Measurements from ENCODE around the gene KREMEN1.
A peak's percentile ranks its signal among the peaks of the same experiment; 100 is the strongest.

KREMEN1 gene

DNA sequence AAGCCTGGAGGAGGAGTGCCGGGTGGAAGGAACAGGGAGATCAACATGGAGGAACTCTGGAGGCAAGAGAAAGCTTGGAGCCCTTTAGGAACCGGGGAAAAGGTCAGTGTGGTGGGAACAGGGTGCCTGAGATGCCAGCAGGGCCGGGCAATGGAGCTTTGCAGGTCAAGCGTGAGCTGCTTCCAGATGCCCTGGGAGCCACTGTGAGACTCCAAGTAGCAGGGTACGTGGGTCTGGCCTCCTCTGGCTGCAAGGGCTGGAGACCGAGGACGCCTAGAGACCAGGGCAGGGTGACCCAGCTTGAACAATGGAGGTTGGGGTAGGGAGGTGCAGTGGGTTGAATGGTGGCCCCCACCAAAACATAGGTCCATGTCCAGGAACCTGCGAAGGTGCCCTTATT is 117.2 kb downstream of the KREMEN1 start:
- DNase-seq (ENCODE audit: low read depth), result no peak

DNA sequence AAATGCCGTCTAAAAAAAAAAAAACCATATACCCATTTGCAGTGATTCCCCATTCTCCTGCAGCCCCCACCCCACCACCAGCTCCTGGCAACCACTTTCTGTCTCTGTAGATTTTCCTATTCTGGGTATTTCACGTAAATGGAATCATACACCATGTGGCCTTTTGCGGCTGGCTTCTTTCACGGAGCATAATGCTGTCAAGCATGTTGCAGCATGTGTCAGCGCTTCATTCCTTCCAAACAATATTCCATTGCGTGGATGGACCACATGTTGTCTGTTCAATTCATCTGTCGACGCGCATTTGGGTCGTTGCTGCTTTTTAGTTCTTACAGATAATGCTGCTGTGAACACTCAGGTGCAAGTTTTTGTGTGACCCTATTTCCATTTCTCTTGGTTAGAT is 118.1 kb downstream of the KREMEN1 start:
- DNase-seq (ENCODE audit: low read depth), result no peak

DNA sequence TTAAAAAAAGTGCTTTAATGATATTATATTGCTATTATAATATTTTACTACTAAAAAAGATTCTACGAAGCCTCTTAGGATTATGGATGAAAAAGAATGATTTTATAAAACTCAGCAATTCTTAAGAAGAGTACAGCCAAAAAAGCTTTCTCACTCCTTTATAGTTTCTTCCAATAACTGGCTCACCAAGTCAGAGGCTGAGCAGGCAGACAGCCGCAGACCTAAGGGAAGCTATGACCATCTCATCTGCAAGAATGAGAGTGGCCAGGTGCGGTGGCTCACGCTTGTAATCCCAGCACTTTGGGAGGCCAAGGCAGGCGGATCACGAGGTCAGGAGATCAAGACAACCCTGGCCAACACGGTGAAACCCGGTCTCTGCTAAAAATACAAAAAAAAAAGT is 120.2 kb downstream of the KREMEN1 start:
- DNase-seq (ENCODE audit: low read depth), result no peak

GRCh38 chr22:29194184-29194583 is 121.3 kb downstream of the KREMEN1 start:
- DNase-seq (ENCODE audit: low read depth), result no peak

GRCh38 chr22:29195118-29195963 is 122.5 kb downstream of the KREMEN1 start:
- no peak for DNase-seq (ENCODE audit: low read depth)

DNA sequence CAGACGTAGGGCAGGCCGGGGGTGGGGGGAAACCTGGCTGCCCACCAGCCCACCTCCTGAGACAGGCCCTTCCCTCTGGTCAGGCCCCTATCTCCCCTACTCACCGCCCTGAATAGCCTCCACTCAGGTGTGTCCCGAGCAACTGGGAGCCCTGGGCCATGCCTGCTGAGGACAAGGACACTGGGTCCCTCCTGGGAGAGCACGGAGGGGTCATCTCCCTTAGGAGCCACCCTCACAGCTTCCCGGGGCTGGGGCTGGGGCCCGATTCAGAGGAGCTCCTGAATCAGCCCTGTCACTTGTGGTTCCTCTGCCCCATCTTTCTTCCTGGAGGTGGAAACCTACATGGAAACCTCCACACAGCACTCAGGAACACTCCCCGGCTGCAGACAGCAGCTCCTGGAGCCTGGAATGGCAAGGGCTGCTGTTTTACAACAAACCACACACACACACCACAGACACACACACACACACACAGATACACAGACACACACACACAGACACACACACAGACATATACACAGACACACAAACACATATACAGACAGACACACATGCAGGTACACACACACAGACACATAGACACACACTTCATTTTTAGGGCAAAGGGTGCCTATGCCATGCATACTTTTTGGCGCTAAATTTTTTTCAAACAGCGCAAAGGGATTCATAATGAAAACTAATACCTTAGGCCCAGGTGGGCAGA is 123.3 kb downstream of the KREMEN1 start:
- DNase-seq (ENCODE audit: low read depth), result no peak

DNA sequence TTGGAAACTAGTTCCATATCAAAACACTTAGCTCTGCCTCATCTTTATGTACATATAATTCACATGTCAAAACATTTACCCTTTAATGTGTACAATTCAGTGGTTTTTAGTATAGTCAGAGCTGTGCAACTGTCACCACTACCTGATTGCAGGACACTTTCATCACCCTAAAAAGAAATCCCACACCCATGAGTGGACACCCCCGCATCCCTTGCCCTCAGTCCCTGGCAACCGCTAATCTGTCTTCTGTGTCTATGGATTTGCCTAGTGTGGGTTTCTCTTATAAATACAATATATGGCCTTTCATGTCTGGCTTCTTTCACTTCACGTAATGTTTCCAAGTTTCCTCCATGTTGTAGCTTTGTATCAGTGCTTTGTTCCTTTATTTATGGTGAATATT is 124.3 kb downstream of the KREMEN1 start:
- no peak for DNase-seq (ENCODE audit: low read depth)

- DNase-seq (ENCODE audit: low read depth), result no peak
Measured at GRCh38 chr22:29198240-29198639, 125.4 kb downstream of the KREMEN1 start.

DNA sequence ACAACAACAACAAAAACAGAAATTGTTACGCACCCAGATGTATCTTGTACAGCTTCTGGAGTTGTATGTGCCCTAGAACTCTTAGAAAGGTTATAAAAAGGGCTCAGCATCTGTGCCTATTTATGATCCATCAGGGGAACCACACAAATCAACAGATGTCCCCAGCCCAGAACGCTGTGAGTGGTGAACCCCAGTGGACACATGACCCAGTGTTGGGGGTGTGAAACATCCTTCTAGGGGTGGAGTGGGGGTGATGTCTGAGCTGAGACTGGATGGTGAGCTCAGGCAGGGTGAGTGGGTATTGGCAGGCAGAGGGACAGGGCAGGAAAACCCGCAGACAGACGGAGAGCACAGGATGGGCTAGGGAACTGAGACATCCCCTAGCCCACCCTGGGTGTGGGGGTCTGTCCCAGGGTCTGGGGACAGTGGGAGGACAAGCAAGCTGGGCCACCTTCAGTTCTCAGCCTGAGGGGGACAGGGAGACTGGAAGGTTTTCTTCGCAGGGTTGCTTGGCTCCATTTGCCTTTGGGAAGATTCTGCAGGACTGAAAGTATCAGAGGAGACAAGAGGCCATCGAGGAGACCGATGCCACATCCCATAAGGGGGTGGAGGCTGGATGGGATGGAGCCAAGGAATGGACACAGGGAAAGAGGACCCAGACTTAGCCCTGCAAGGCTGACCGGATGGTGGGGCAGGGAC is 127.0 kb downstream of the KREMEN1 start:
- DNase-seq (ENCODE audit: low read depth), result no peak

- DNase-seq (ENCODE audit: low read depth), result no peak
Measured at GRCh38 chr22:29200901-29201300, 128.1 kb downstream of the KREMEN1 start.

DNA sequence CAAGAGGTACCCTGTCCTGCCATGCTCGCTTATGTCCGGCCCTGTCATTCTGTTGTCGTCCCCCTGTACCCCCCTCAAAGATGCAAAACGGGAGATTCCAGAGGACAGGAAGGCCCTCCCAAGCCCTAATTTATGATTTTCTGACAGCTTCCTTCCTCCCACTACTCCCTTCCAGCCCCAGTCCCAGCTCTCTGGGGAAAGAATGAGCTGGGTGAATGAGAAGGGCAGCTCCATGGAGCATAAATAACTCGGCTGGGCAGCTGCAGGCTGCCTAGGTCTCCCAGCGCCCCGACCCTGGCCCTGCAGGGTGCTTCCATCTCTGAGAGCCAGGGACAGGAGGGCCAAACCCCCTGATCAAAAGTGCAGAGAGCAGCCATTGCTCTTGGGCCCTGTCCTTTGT is 128.9 kb downstream of the KREMEN1 start:
- no peak for DNase-seq (ENCODE audit: low read depth)

DNA sequence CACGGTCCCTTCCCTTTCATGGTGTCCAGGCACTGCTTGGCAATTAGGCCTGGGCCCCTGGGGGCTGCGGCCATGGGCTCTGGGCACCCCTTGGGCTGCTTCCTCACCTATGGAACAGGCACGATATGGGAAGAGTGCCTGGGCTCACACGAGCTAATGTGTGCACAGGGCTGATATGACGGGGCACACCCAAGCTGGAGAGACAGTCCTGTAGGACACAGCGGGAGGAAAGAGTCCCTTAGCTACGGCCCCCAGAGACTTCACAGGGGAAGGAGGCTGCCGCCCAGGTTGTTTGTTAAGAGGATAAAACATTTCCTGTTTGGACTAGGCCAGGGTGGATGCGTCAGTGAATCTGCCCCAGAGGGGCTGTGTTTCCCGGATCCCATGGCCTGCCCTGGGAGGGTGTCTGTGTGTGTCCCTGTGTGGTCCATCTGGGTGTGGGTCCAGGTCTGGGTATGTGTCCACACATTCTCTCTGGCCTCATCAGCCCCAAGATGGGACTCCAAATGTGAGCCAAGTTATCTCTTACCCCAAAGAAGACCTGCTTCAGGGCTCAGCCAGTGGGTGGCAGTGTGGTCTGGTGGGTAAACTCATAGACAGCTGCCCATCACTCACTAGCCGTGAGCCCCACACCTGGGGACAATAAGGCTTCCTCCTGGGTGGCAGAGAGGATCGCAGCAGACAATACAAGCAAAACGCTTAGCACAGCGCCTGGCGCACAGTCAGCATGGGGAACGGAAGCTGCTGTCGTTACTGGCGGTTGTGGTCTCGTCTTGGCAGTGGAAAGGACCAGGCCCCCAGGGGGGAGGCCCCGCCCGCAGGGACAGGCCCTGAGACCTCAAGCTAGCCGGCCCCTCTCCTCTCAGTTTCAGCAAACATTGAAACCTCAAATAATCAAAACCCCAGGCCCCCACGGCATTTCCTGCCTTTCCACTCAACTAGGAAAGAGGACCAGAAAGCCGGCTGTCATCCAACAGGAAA is 129.7 kb downstream of the KREMEN1 start:
- peak; percentile 23 for DNase-seq (ENCODE audit: low read depth)

DNA sequence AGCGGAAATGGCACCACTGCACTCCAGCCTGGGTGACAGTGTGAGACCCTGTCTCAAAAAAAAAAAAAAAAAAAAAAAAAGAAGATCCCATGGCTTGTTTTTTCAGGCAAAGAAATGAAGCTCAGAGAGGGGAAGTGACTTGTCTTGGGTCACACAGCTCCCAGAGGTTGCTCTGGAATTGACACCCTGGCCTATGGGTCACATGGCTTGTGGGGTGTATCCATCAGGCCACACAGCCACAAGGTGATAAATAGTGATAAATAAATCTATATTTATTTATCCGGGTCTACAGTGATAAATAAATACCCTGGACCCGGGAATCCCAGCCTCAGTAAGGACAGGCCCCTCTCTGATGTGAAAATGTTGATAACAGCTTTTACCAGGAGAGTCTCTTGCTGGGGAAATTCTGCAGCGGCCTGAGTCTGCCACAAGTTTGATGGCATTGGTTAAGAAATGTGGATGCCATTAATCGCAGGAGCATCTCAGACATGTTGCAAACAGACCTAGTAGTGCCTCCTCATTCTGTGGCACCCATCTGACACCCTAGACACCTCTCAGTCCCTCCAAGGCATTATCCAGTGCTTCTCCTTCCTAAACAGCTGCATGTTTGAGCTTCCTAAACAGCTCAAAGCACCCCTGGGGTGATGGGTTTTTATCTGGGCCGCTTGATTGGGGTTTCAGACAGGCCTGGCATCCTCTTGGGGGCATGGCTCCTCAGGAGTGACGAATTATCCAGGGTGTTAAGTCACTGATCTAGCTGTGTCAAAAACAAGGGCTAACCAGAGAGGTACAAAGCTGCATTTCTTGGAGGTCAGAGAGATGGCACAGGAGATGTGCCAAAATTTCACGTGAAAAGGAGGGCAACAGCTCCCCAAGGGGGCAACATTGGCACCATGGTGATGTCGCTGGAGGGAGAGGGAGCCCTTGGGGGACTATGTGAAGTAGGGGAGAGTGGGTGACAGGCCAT is 130.9 kb downstream of the KREMEN1 start:
- DNase-seq (ENCODE audit: low read depth), result no peak

DNA sequence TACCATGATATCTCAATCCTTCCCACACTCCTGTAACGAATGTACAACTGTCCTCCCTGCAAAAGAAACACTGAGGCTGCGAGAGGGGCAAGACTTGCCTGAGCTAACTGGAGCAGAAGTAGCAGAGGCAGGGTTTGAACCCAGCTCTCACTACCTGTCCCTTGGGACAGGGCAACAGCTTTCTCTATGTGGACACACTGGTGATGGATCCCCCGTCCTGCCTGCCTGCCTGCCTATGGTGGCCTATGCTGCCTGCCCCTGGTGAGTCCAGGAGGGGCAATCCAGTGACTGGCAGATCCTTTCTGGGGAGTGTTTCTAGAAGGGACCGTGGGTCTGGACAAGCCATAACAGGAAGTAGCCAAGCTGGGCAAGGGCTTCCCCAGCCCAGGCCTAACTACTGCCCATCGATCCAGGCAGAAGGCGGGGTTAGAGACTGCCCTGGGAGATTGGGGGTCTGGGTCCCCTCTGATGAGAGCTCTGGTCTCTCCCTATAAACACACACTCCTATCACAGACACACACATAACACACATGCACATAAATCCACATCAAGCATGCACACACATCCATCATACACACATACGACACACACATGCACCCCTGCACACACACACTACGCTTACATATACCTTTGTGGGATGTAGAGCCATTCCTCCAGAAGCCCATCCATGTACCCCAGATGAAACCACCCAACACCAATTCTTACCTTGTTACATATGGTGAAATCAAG is 131.8 kb downstream of the KREMEN1 start:
- DNase-seq (ENCODE audit: low read depth), result no peak

- DNase-seq (ENCODE audit: low read depth), result no peak
Measured at GRCh38 chr22:29205252-29205593, 132.4 kb downstream of the KREMEN1 start.

- DNase-seq (ENCODE audit: low read depth), result no peak
Measured at GRCh38 chr22:29205594-29206371, 132.9 kb downstream of the KREMEN1 start, which contains the start of gene EMID1. EMID1 (plus strand) TSS chr22:29205896; CDS start chr22:29206039, 143 bp downstream.

- no peak for DNase-seq (ENCODE audit: low read depth)
Measured at GRCh38 chr22:29206372-29207242, 133.8 kb downstream of the KREMEN1 start.

GRCh38 chr22:29207243-29207550 is 134.4 kb downstream of the KREMEN1 start:
- DNase-seq (ENCODE audit: low read depth), result no peak

All from stimulated activated CD8-positive, alpha-beta memory T cell treated with anti-CD3 and anti-CD28 coated beads, Interleukin-15, amount 100 ng/mL, for 1 hour (primary cell).